GM18951 (cell line): ENCODE measurements around the gene CYLD.

Source experiments
- POLR2A ChIP-seq: IDR thresholded peaks from 4 replicates; pipeline ENCODE4 v1.6.1; 2011; ENCODE audit warnings: mild to moderate bottlenecking; ENCODE audit not compliant: insufficient read length, insufficient read depth; ENCODE audit errors: extremely low read depth
- in situ Hi-C: fragments of 300-500 bp; cut with MboI; formaldehyde crosslinking; loops from one replicate; pipeline ENCODE4 v1.12.0; 2022; ENCODE audit warnings: low sequenced_read_pairs, mixed read lengths, inconsistent platforms; ENCODE audit not compliant: unreplicated experiment

The CYLD gene

DNA sequence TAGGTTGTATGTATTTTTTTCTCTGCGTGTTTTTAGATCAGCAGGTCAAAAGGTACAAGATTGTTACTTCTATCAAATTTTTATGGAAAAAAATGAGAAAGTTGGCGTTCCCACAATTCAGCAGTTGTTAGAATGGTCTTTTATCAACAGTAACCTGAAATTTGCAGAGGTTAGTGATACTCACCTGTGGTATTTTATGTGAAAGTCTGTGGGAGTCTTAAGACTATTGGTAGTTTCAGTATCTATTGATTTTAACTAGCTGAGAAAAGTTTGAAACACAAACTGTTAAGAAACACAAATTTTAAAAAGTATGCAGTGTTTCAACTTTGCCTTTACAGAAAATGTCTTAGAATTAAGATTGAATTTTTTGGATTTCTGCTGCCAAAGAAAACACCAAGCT lies 49.6 kb downstream of the CYLD start:
- no peak for TF ChIP-seq POLR2A
- in situ Hi-C loops = no loop called here

GRCh38 chr16:50796829-50797228 lies 54.9 kb downstream of the CYLD start:
- in situ Hi-C loops = no loop called here
- no peak for TF ChIP-seq POLR2A

- TF ChIP-seq POLR2A = no peak
- in situ Hi-C loops = no loop called here
Measured at GRCh38 chr16:50797456-50797855, 55.6 kb downstream of the CYLD start.

DNA sequence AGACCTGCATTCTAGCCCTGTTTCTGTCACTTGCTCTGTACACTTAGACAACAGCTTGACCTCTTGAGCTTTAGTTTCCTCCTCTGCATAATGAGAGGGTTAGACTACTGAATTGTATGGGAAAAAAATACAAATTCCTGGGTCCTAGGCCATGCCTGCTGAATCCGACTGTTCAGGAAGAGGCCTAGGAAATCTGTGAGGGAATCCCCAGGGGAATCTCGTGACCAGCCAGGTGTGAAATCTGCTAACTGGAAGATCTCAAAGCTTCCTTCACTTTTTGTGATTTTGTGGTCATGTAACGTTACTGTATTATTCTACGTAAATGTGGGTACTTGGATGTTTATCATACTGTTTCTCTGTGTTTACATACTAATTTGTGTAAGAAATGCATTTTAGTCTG lies 58.2 kb downstream of the CYLD start:
- in situ Hi-C loops = loop anchor here (25.0 kb wide), 1 partner anchor 413 kb away; no protein-coding TSS in a partner anchor
- TF ChIP-seq POLR2A = no peak

GRCh38 chr16:50801036-50801435 lies 59.1 kb downstream of the CYLD start:
- TF ChIP-seq POLR2A = no peak
- in situ Hi-C loops = loop anchor here (25.0 kb wide), 1 partner anchor 414 kb away; no protein-coding TSS in a partner anchor

GRCh38 chr16:50802000-50802399 lies 60.1 kb downstream of the CYLD start:
- no peak for TF ChIP-seq POLR2A
- in situ Hi-C loops = loop anchor here (25.0 kb wide), 1 partner anchor 415 kb away; no protein-coding TSS in a partner anchor

- in situ Hi-C loops = loop anchor here (25.0 kb wide), 1 partner anchor 416 kb away; no protein-coding TSS in a partner anchor
- no peak for TF ChIP-seq POLR2A
Measured at GRCh38 chr16:50802961-50803360, 61.1 kb downstream of the CYLD start.

DNA sequence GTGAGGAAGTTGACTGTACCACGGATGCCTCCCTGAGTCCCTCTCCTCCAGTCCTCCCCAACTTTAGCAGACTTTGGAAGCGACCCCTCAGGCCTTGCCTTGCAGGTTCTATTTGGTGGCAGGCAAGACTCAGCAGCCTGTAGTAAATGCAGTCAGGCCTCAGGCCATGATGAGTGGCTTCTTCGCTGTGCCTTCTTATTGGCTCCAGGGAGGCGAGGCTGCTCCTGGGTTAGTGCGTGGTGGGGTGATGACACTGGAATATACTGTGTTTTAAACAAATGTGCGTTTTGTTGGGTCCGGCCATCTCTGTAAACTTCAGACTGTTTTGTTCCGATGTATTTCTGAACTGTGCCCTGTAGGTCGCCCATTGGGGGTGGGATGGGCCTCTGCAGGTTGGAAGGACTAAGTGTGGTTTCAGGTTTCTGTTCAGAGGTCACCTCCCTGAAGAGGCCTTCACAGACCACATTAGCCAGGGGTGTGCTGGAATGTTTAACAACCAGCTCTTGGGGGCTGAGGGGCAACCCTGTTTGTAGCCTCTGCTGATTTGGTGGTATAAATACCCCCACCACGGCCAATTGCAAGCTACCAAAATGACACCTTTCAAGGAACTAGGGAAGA lies 62.5 kb downstream of the CYLD start:
- in situ Hi-C loops = loop anchor here (25.0 kb wide), 1 partner anchor 417 kb away; no protein-coding TSS in a partner anchor
- no peak for TF ChIP-seq POLR2A

DNA sequence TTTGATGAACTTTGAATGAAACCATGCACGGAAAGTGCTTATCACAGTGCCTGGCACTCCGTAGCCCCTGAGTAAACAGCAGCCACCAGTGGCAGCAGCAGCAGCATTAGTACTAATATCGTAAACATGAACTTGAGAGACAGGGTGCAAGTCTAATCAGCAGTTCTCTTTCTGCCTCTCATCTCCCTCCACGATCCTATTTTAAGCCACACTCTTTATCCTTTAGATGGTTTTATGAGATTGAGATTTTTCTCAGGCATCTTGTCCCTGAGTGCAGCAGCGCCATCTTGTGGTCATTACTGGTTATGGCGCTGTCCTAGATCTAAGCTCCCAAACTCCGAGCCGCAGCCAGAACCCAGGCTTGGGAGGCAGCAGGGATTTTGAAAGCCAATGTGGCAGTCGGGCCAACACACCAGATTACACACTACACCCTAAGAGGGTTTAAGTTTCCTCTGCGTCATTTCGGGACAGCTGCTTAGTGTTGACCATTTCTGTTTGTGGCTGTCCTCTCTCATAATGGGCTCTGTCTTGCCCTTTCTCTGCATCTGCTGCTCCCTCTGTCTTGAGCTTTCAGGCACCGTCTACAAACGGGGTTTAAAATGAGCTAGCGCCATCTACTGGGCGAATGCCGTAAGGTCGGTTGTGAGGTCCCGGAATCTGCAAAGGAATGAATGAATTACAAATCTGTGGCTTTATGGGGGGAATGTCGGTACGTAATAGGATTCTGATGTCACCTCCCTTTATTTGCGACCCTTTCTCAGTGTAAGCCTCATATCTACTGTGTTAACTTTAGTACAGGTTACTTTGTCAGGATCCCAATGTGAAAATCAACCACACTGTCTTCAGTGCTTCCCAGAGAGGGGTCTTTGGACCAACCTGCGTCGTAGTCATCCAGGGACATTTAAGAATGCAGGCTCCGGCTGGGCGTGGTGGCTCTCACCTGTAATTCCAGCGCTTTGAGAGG lies 64.5 kb downstream of the CYLD start:
- in situ Hi-C loops = loop anchor here (25.0 kb wide), 1 partner anchor 419 kb away; no protein-coding TSS in a partner anchor
- no peak for TF ChIP-seq POLR2A

DNA sequence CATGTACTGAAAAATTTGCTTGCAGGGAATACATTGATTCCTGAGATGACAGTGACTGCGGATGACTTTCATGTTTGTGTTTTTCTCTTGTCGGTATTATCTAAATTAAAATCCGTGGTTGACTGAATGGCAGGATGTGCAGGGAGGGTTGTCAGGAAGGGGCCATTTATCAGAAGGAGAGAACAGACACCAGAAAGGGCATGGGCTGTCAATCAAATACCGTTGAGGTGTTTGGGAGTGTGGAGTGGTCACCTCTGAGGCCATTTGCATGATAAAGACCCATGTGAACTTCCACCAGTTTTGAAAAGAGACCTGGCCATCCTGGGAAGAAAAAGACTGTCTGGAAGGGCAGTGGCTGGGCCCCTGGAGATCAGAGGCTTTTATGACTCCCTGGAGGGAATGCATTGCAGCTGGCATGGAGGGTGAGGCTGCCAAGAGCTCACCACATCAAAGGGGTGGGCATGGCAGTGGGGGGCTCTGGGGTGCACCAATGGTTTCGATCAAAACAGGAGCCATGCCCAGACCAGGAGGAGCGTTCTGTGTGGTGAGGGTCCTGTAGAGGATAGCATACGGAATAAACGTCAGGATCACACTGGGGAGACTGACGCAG lies 67.1 kb downstream of the CYLD start:
- in situ Hi-C loops = loop anchor here (25.0 kb wide), 1 partner anchor 422 kb away; no protein-coding TSS in a partner anchor
- TF ChIP-seq POLR2A = no peak

- TF ChIP-seq POLR2A = no peak
- in situ Hi-C loops = loop anchor here (25.0 kb wide), 1 partner anchor 422 kb away; no protein-coding TSS in a partner anchor
Measured at GRCh38 chr16:50809561-50809960, 67.7 kb downstream of the CYLD start.

DNA sequence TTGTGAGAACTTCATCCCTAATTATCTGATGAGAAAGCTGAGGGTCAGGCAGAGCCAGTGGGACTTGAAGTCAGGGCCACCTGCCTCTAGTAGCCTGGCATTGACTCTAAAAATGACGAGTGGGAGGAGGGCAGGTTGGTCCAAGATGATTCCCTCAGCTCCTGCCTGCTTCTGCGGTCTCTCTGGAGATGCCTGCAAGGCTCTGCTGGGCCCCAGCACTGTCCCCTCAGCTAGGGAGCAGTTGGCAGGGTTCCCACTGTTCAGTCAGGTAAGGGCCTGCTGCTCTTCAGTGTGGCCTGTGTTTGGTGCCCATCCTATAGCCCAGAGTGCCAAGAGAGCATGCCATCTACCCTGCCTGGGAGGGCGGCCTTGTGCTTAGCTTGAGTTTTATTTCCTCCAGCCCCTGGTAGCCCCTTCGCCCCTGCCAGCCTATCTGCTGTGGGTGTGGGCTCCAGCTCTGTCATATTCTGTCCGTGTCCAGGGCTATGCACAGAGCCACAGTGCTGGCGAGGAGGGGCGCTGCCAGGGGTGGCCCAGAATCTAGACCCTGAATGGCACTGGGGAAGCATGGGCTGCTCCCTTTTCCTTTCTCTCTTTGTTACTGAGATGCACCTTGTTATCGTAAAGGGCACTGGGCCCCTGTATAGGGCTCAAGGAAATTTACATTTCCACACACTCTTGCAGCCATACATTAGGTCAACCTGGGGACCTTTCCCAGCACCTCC lies 68.5 kb downstream of the CYLD start:
- no peak for TF ChIP-seq POLR2A
- in situ Hi-C loops = loop anchor here (25.0 kb wide), 1 partner anchor 423 kb away; no protein-coding TSS in a partner anchor
